Measurements from ENCODE around the gene ENPP6.
"Not testable (repeated sequence)": the region's sequence is repeated elsewhere in the genome, so short reads cannot be mapped to it uniquely, and the experiment has no call there.

ENPP6 gene

DNA sequence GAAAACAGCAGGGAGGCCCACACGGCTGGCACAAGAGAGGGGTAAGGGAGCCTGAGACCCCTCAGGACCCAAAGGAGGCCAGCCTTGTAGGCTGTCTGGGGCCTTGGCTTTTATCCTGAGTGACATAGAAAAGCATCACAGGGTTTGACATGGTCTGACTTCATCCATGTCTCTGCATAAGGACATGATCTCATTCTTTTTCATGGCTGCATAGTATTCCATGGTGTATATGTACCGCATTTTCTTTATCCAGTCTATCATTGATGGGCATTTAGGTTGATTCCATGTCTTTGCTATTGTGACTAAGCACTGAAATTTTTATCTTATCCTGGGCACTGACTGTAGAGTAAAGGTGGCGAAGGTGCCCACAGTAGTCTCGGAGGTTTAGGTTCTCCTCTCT lies 166.4 kb downstream of the ENPP6 start:
- DNase-seq: not testable (repeated sequence)

DNA sequence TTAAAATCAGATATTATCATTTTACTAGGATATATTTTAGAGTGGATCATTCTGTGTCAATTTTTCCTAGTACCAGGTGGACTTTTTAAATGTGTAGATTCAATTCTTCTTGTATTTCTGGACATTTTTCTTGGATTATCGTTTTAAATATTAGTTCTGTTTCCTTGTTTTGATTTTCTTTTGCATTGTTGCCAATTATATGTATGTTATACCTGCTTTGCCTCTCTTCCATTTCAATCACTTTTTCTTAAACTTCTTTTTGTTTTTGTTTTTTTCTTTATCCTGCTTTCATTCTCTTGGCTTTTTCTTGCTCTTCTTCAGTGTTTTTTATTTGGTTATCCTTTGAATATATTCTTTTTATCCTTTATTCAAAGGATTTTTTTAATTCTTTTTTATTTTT lies 171.5 kb downstream of the ENPP6 start:
- DNase-seq: no peak

GRCh38 chr4:184041156-184041555 lies 176.5 kb downstream of the ENPP6 start:
- no peak for DNase-seq

GRCh38 chr4:184039963-184040383 lies 177.7 kb downstream of the ENPP6 start:
- DNase-seq: no peak

All from MV-4-11 (cell line).